Muscle of back (tissue), 11 donors: ENCODE measurements around the gene CD52. TPM values are rescaled to one million over a fixed set of nuclear protein-coding genes. Genes with fewer than 3 reads are reported as not detected.
A peak's percentile ranks its signal among the peaks of the same experiment; 100 is the strongest.
"Not testable (repeated sequence)": the region's sequence is repeated elsewhere in the genome, so short reads cannot be mapped to it uniquely, and the experiment has no call there.

Experiments used
- DNase-seq, 3 donors: peaks; one replicate each; pipeline versions ENCODE4 v3.0.0 to v3.0.0-alpha.2; 2013
- polyA plus RNA-seq, 10 donors: library from polyadenylated mRNA; unstranded; fragments of 120-200 nt; gene quantifications; one replicate each; pipeline ENCODE4 v1.2.1, GENCODE V29; 2013; ENCODE audit not compliant: insufficient read length in 10 of 10

CD52 gene
- polyA plus RNA-seq, 10 donors = 0.66 to 43.2 (median 2.4) TPM

DNA sequence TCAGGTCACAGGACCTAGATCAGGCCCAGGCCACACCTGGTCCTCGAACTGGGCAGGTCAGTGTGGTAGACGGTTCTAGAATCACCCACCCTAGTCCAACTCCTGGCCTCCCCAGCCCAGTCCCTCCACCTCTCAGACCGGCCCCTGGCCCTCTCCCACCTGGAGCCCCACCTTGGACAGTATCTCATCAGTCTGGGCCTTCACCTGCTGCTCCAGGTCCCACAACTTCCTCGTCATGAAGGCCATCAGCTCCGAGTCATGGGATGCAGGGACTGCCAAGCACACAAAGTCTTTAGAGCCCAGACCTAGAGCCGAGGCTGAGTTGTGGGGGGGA, 20.0 kb upstream of the CD52 start:
- DNase-seq = no peak

DNA sequence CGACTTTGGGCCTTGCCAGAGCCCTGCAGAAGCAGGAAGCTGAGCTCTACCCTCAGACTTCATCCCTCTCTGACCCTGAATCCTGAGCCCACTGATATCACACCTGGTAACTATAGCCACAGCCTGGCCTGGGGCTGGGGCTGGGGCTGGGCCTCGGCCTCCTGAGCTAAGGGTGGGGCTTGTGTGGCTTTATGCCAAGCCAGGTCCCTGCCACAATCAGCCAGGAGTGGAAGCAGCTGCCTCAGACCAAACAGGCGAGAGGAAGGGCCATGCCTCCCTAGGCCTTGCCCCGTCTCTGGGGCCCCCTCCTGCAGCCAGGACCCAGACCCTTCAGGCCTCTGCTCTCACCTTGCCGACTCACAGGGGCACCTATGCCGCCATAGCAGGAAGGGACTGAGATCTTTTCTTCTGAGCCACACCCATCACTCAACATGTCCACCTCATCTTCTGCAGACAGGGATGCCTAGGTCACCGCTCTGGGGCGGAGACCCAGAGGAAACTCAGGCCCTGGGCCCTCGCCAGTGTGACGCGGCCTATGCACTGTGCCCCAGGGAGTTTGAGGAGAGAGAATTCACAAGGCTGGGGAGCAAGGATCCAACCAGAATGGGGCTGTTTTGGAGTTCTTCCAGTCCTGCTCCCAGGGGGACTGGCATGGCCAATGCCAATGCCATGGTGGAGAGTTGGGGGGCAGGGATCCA, 17.0 kb upstream of the CD52 start:
- no peak for DNase-seq

DNA sequence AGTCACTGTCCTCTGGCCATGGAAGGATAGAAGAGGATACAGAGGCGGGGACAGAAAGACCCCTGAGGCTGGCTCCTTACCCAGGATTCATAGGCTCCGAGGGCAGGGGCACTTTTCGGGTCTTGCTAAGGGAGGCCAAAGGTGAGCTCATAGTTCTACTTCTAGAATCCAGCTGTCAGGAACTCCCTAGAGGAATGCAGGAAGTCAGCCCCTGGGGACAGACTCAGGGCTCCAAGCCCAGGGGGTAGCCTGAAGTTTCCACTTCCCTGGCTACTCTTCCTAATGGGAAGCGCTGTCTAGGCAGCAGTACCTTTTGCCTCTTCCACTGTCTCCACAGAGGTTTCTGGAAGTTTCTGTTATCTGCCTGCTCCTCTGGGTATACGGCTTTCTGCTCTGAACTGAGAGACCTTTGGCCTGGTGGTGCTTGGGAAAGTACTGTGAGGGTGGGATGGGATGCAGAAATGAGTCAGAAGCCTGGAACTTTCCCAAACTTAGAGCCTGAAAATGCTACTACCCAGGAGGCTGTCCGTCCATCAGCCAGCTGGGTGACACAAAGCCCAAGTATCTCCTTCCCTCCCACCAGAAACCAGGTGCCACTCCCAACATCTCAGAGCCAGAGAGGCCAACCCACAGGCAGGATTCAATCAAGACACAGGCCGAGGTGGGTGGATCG, 14.9 kb upstream of the CD52 start:
- no peak for DNase-seq

DNA sequence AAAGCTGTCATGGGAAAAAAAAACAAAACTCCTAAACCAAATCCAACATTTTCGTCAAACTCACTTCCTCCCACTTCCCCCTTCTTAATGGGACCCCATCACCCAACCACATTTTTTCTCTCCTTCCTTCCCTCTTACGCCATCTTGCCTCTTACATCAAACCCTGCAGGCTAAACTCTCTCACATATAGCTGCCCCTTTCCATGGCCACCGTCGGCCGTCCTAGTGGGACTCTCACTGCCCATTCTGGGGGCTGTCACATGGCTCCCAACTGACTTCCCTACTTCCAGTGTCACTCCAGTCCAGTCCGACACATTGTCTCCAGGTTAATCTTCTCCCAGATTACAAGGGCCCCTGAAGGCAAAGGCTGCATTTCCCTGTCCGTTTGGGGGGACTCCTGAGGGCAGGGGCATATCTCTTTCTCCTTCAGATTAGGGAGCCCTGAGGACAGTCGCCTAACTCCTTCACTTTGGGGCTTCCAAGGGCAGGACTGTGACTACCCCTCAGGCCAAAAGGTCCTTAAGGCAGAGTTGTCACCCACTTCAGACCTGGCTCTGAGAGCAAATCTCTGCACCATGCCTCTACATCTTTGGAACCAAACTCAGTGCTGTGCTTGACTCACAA, 12.0 kb upstream of the CD52 start:
- DNase-seq = no peak

DNA sequence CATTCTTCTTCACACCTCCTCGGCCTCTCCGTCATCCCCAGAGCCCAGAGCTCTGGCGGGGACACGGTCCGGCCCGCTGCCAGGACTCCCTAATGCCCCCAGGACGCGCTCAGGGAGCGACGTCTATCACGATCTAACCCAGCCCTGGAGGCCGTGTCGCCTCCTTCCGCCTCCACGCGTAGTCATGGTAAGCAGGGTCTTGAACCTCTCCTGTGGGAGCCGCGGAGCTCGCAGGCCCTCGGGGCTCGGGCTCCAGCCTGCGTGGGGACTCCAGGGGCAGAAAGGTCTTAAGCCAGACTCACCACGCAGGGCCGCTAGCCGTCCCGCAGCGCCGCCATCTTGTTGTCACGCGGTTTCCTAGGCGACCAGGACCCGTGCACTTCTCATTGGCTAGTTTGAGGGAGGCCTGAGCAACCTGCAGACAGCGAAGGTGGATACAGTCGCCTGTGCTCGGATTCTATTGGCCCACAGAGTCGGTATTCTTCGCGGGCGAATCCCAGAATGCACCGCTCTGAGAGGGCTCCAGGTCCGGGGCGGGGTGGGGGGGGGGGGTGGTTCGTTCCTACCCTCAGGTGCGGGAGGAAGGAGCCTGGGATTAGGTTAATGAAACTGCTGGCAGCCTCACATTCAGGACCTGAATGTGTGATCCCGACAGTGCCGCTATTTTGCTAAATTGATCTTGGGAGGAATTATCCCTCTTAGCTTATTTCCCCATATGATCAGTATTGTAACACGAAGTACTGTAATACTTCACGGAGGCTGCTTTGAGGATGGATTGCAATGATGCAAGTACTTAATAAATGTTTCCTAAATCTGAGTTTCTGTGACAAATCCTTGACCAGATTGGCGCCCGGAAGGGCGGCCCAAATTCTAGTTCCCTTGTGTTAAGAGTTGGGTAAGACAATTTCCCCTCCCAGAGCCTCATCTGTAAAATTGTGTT, 11.2 kb upstream of the CD52 start, which contains the start of gene UBXN11:
Gene UBXN11, minus strand, starts transcription at position 347 of the 940 bp plus-strand sequence. CDS start 3,753 bp downstream, outside the sequence.
- DNase-seq = peak; percentile 84 to 93 (median 88)

DNA sequence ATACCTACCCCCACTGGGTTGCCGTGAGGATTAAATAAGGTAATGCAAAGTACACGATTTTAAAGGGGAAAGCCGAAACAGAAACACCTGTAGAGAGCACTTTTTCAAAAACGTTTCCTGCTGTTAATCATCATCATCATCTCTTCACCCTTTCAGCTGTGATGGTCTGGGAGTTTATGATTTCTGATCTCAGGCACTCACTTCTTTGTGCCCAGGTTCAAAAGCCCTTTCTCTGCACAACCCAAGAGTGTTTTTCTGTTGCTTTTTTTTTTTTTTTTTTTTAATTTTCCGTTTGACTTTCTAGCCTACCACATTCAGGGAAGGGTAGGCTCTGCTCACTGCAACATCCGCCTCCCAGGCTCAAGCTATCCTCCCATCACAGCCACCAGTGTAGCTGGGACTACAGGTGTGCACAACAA, 10.4 kb upstream of the CD52 start:
- DNase-seq = no peak

DNA sequence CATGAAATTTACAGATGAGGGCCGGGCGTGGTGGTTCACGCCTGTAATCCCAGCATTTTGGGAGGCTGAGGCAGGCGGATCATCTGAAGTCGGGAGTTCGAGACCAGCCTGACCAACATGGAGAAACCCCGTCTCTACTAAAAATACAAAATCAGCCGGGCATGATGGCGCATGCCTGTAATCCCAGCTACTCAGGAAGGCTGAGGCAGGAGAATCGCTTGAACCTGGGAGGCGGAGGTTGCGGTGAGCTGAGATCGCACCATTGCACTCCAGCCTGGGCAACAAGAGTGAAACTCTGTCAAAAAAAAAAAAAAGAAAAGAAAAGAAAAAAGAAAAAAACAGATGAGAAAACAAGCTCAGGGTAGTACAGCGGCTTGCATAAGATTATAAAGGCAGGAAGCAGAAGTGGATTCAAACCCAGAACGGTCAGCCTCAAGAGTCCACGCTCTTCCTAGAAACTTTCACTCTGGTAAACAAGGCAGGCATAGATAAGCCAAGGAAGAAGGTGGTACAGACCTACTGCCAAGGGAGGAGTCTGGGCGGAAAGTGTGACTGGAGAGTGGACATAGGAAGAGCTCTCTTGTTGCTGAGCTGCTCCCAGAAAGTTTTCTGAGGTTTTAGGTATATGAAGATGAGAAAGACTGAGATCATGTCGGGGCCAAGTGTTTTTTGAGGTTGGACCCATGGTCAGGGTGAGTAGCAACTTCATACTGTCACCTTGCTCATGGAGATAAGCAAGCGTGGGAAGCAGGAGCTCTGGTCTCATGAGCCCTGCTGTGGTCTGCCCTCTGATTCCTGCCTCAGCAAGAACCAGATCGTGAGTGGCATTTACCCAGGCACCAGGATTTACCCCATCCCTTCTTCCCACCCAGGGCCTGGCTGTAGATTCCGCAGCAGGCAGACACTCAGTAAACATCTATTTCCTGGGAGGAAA, 9.5 kb upstream of the CD52 start:
- DNase-seq = not testable (repeated sequence)

DNA sequence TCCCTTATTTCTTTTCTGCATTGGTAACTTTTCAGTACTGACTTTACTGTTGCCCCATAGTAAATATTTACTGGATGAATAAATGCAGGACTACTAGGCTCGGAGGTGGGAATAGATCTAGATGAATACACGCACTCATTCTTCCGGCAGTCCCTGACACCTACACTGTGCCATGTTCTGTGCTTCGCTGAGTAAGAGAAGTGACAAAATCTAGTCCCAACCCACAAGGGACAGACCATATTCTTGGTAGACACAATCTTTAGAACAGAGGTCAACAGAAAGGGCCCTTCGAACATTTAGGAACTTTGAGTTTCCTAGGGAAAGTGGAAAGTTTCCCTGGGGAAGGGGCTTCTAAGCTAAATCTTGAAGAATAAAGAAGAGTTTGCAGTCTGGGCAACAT, 3.3 kb upstream of the CD52 start:
- no peak for DNase-seq

DNA sequence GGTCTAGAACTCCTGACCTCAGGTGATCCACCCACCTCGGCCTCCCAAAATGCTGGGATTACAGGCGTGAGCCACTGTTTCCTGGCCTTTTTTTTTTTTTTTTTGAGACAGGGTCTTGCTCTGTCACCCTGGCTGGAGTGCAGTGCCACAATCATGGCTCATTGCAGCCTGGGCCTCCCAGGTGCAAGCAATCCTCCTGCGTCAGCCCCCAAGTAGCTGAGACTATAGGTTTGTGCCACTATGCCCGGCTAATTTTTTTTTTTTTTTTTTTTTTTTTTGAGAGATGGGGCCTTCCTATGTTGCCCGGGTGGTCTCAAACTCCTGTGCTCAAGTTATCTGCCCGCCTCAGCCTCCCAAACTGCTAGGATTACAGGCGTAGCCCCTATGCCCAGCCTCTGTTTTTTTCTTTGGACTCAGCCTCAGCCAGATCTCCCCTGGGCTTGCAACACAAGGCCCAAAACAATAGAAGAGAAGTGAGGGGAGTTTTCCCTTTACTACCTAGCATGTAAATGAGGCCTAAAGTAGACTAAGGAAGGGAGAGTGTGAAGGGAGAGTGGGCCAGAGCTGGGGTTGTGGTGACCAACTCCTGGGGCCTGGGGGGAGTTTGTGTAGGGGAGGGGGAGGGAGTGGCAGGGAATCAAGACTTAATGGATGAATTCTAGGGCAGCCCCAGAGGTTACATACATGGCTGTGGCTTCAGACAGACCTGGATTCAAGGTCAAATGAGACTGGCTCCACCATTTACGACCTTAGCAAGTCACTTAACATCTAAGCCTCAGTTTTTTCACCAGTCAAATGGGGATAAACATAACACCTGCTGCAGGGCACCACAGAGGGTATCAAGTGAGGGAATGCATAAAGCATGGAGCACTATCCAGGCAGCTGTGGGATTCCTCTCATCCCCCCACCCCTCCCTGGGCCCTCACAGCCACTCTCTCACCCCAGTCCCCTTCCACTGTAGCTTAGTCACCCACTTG, 1.6 kb upstream of the CD52 start:
- DNase-seq = no peak

DNA sequence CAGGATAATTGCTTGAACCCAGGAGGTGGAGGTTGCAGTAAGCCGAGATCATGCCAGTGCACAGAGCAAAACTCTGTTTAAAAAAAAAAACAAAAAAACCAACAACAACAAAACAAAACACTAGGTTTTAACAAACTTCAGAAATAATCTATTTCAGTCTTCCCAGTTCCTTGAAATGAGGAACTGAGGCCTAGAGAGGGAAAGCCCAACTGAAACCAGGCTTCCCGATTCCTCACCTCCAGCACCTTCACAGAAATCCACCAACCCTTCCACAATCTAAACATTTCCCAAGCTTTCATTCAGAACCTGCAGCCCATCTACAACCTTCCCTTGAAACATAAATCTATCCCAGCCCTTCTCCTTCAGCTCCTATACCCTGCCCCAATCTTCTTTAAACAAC, 612 bp upstream of the CD52 start:
- no peak for DNase-seq

DNA sequence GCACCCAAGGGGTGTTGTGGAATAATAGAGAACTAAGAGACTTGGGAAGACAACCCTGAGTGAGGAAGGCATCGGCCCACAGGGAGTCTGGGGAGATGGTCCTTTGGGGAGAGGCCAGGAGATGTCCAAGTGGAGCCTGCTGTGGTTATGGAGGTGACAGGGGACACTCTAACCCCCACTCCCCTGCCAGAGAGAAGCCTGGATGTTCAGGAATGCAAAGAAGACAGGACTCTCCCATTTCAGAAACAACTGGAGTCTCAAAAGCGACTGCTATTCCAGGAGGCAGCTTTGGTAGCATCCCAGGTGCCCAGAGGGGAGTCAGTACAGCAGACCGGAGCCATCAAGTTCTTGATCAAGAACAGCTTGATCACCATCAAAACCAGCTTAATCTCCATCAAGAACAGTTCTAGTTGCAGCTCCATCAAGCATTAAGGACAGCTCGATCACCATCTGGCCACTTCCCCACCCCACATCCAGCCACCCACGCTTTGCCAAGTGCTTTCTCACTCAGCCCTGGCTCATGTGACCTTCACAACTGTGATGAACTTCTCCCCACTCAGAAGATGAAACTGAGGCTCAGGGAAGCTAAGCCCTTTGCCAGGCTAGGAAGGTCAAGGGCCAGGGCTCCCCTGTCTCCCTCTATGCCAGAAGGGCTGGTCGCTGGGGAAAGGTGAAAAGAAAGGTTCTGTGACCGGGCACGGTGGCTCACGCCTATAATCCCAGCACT, 743 bp downstream of the CD52 start:
- no peak for DNase-seq

DNA sequence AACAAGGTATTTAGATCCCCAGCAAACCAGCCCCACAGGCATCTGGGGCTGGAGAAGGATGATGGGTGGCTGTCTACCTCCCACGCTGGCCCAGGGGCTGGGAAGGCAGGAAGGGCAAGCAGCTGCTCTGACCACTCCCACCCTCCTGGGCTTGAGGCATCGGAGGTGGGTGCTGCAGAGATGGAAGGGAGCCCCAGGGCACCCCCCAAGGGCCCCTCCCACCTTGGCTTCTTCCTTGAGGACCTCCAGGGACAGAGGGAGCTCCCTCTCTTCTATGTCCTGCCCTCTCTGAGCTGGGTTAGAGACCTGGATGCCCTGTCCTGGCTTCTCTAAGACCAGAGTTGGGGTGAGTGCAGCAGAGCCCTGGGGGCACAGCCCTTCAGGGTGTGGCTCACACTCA, 3.1 kb downstream of the CD52 start:
- no peak for DNase-seq

DNA sequence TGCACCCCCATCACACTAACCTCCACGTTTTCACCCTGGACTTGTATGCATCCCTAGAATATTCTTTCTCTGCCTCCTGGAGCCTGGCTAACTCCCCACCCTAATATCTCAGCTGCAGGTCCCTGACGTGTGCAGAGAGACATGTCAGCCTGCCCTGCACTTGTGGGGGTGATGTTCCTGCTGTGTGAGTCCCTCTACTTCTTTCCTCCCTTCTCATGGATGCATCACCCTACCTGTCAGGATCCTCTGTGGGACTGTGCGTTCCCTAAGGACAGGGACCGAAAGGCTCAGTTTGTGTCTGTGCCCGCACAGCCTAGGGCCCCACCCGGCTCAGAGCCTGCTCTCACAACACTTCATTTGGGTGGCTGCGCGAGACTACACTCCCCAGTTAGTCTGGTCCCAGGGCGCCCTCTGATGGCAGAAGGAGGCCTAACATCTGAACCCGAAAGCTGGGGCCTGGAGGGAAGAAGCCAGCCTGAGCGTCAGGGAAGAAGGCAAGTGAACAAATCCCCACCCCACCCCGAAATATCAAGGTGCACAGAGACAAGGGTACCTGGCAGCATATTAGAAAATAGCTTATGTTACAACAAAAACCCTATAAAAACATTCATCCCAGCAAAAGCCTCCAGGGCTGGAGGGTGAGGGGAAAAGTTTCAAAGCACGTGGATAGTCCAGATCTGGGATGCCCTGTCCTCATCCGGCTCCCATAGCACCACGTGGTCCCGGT, 3.7 kb downstream of the CD52 start:
- peak; percentile 79 to 93 (median 89) for DNase-seq

DNA sequence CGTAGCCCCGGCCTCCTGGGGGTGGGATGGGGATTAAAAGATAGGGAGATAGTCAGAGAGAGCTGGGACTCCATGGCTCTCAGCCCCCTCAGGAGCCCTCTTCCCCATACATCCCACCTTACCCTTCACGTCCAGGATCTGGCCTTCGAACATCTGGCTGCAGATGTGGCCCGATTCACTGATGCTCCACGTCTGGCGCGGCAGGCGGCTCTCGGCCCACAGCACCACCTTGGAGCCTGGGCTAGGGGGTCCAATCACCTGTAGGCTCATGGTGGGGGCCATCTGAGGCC, 4.2 kb downstream of the CD52 start:
- no peak for DNase-seq

DNA sequence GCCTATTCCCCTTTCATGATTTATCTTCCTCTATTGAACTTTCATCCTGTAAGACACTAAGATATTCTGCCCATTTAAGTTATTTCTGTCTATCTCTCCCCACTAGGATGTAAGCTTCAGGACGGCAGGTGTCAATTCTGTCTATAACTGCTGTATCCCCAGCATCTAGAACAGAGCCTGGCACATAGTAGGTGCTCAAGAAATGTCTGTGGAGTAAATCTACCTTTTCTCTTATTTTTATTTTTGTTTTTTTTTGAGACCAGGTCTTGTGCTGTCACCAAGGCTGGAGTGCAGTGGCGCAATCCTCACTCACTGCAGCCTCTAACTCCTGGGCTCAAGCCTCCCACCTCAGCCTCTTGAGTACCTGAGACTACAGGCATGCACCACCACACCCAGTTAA, 5.6 kb downstream of the CD52 start:
- DNase-seq = no peak

DNA sequence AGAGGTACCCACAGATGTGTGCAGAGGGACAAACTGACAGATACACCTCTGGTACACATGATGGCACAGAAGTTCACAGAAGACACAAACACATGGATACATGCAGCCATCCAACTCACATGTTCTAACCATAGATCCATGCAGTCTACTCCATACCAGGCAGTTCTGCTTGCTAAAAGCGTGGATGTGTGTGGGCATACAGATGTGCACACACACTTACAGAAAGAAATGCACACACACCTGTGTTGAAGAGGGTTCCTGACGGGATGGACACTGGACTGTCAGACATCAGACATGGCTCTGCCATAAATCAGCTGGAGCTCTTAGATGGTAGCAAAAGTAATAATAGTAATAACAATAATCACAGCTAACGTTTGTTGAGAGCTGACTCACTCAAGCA, 6.8 kb downstream of the CD52 start:
- no peak for DNase-seq

DNA sequence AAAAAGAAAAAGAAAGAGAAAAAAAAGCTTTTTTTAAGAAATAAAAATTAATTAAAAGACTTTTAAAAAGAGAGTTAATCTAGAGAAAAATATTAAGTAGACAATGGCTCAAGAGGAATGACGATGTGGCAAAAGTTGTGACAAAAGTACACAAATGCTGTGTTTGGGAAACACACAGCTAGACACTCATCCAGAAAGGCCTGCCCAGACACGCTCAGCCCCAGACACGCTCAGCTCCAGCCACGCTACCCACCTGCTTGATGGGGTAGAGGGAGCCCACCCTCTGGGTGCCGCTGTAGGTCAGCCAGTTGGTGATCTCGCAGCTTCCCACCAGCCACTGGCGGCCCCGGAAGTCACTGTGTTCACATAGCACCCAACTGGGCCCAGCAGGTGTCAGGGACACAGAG, 10.2 kb downstream of the CD52 start:
- no peak for DNase-seq

DNA sequence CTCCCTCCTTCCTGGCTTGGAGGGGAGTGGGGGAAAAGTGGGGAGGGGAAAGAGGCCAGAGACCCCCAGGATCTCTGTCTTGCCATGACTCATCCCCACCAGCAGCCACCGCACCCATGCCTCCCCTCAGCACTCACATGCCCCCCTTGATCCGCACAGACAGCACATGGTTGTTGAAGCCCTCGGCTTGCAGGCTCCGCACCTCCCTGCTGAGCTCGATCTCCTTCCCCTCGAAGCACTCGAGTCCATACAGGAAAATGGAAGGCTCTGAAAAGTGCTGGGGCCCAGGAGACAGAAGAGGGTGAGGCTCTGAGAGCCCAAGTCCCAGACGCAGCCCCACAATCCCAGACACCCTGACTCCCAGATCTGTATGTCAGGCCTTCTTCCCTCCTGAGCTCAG, 10.8 kb downstream of the CD52 start:
- DNase-seq = no peak

DNA sequence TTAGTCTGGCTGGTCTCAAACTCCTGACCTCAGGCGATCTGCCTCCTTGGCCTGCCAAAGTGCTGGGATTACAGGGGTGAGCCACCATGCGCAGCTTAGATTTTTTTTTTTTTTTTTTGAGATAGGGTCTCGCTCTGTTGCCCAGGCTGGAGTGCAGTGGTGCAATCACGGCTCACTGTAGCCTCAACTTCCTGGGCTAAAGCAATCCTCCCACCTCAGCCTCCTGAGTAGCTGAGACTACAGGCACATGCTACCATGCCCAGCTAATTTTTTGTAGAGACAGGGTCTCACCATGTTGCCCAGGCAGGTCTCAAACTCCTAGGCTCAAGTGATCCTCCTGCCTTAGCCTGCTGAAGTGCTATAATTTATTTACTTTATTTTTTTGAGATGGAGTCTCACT, 11.6 kb downstream of the CD52 start:
- not testable (repeated sequence) for DNase-seq
